Liver (tissue), 3 donors: ENCODE results near the gene HDGFL3.

Source experiments
- CTCF ChIP-seq: fragments of 150-350 bp; IDR thresholded peaks from 2 replicates; pipeline ENCODE4 v1.5.1; 2017; ENCODE audit warnings: improper control_type of control experiment, low read depth, low read length; ENCODE audit not compliant: missing input control
- EGR1 ChIP-seq, 2 donors: IDR thresholded peaks; 2 replicates each; pipeline ENCODE4 v1.6.1; 2016 to 2018; ENCODE audit warnings: antibody characterized with exemption in 2 of 2, low read depth in 2 of 2
- FOXA1 ChIP-seq: IDR thresholded peaks from 2 replicates; pipeline ENCODE4 v1.6.1; 2016; ENCODE audit warnings: antibody characterized with exemption
- GABPA ChIP-seq, 2 donors: IDR thresholded peaks in 1 of 2; conservative IDR thresholded peaks in 1 of 2; 2 replicates each; pipeline ENCODE4 v1.6.1; 2016; ENCODE audit warnings: antibody characterized with exemption in 2 of 2, mild to moderate bottlenecking in 1 of 2, moderate library complexity in 1 of 2
- HNF4G ChIP-seq: IDR thresholded peaks from 2 replicates; pipeline ENCODE4 v1.6.1; 2016; ENCODE audit warnings: antibody characterized with exemption
- JUND ChIP-seq, 2 donors: IDR thresholded peaks; 2 replicates each; pipeline ENCODE4 v1.6.1; 2016; ENCODE audit warnings: antibody characterized with exemption in 2 of 2
- RAD21 ChIP-seq, 2 donors: IDR thresholded peaks; 2 replicates each; pipeline ENCODE4 v1.6.1; 2016; ENCODE audit warnings: antibody characterized with exemption in 2 of 2, mild to moderate bottlenecking in 2 of 2
- SP1 ChIP-seq: IDR thresholded peaks from 2 replicates; pipeline ENCODE4 v1.6.1; 2018; ENCODE audit warnings: antibody characterized with exemption, mild to moderate bottlenecking
- YY1 ChIP-seq: IDR thresholded peaks from 2 replicates; pipeline ENCODE4 v1.6.1; 2016; ENCODE audit warnings: antibody characterized with exemption, mild to moderate bottlenecking
- TF ChIP-seq, protein P1 (sequence below): IDR thresholded peaks from 2 replicates; pipeline ENCODE4 v1.6.1; 2016; ENCODE audit warnings: antibody characterized with exemption
- TF ChIP-seq, protein P2 (sequence below): IDR thresholded peaks from 2 replicates; pipeline ENCODE4 v1.6.1; 2016; ENCODE audit warnings: antibody characterized with exemption, mild to moderate bottlenecking
- donor health status: healthy.
- donor health status: healthy.

GRCh38 chr15:83203543-83203942 is 4.1 kb downstream of the HDGFL3 start:
- TF ChIP-seq JUND (IDR thresholded peaks at IDR 0.05) (no peak), FOXA1 (no peak), CTCF (no peak), EGR1 (IDR thresholded peaks at IDR 0.05; ENCODE audit: low read depth in 2 of 2) (no peak), HNF4G (no peak), GABPA (IDR thresholded peaks at IDR 0.05 in 1 of 2, conservative IDR thresholded peaks at IDR 0.05 in 1 of 2) (no peak), SP1 (no peak), YY1 (no peak), RAD21 (IDR thresholded peaks at IDR 0.05) (no peak)
- TF ChIP-seq, protein P1, sequence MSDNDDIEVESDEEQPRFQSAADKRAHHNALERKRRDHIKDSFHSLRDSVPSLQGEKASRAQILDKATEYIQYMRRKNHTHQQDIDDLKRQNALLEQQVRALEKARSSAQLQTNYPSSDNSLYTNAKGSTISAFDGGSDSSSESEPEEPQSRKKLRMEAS = no peak
- TF ChIP-seq, protein P2, sequence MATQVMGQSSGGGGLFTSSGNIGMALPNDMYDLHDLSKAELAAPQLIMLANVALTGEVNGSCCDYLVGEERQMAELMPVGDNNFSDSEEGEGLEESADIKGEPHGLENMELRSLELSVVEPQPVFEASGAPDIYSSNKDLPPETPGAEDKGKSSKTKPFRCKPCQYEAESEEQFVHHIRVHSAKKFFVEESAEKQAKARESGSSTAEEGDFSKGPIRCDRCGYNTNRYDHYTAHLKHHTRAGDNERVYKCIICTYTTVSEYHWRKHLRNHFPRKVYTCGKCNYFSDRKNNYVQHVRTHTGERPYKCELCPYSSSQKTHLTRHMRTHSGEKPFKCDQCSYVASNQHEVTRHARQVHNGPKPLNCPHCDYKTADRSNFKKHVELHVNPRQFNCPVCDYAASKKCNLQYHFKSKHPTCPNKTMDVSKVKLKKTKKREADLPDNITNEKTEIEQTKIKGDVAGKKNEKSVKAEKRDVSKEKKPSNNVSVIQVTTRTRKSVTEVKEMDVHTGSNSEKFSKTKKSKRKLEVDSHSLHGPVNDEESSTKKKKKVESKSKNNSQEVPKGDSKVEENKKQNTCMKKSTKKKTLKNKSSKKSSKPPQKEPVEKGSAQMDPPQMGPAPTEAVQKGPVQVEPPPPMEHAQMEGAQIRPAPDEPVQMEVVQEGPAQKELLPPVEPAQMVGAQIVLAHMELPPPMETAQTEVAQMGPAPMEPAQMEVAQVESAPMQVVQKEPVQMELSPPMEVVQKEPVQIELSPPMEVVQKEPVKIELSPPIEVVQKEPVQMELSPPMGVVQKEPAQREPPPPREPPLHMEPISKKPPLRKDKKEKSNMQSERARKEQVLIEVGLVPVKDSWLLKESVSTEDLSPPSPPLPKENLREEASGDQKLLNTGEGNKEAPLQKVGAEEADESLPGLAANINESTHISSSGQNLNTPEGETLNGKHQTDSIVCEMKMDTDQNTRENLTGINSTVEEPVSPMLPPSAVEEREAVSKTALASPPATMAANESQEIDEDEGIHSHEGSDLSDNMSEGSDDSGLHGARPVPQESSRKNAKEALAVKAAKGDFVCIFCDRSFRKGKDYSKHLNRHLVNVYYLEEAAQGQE = no peak
